Osteocyte (in vitro differentiated cells): ENCODE results near the gene EEF2KMT. TPM values are rescaled to one million over a fixed set of nuclear protein-coding genes. Genes with fewer than 3 reads are reported as not detected.
A peak's percentile ranks its signal among the peaks of the same experiment; 100 is the strongest.
"Not testable (repeated sequence)": the region's sequence is repeated elsewhere in the genome, so short reads cannot be mapped to it uniquely, and the experiment has no call there.

Experiments
- DNase-seq: peaks from one replicate; pipeline ENCODE4 v3.0.0; 2021; ENCODE audit warnings: mixed read lengths; ENCODE audit not compliant: unreplicated experiment; ENCODE audit errors: extremely low spot score
- H3K27ac Mint-ChIP-seq: one replicate; pipeline ENCODE4 v1.8.0; 2021; ENCODE audit warnings: mild to moderate bottlenecking, mixed read lengths; ENCODE audit not compliant: unreplicated experiment
- H3K27me3 Mint-ChIP-seq: one replicate; pipeline ENCODE4 v1.8.0; 2021; ENCODE audit warnings: mixed read lengths; ENCODE audit not compliant: unreplicated experiment
- H3K36me3 Mint-ChIP-seq: one replicate; pipeline ENCODE4 v1.8.0; 2021; ENCODE audit warnings: mixed read lengths; ENCODE audit not compliant: unreplicated experiment
- H3K4me1 Mint-ChIP-seq: one replicate; pipeline ENCODE4 v1.8.0; 2021; ENCODE audit warnings: mixed read lengths; ENCODE audit not compliant: unreplicated experiment
- H3K4me3 Mint-ChIP-seq: one replicate; pipeline ENCODE4 v1.8.0; 2021; ENCODE audit warnings: mild to moderate bottlenecking, moderate library complexity, mixed read lengths; ENCODE audit not compliant: unreplicated experiment
- H3K9me3 Mint-ChIP-seq: one replicate; pipeline ENCODE4 v1.8.0; 2021; ENCODE audit warnings: mixed read lengths; ENCODE audit not compliant: unreplicated experiment
- CTCF ChIP-seq: fragments of 200-600 bp; sonication (generic); IDR thresholded peaks from 2 replicates; pipeline ENCODE4 v1.5.0; 2021; ENCODE audit warnings: antibody characterized with exemption, mild to moderate bottlenecking, moderate library complexity
- total RNA-seq: library from RNA; stranded (reverse); gene quantifications from 2 replicates; pipeline ENCODE4 v1.2.1, GENCODE V29; 2021

Gene EEF2KMT
- total RNA-seq, 1 donor from 2014 or later: 9.3 TPM

- Mint-ChIP-seq H3K4me1 (no peaks in the 10 kb centered on the region), H3K27ac (no peak overlapping the region), H3K9me3 (no peaks in the 10 kb centered on the region), H3K4me3 (no peak overlapping the region), H3K36me3 (peaks cover 23% of the 10 kb centered on the region), H3K27me3 (no peaks in the 10 kb centered on the region)
- no peak for TF ChIP-seq CTCF
- no peak for DNase-seq
These were observed 19.0 kb downstream of the EEF2KMT start for GRCh38 chr16:5078626-5079025.

- DNase-seq: no peak
These were observed 20.3 kb downstream of the EEF2KMT start for GRCh38 chr16:5077304-5077703.

GRCh38 chr16:5075637-5076036, 22.0 kb downstream of the EEF2KMT start:
- no peaks in the 10 kb centered on the region for H3K9me3 Mint-ChIP-seq

More at GRCh38 chr16:5077304-5077703, 20.3 kb downstream of the EEF2KMT start:
- Mint-ChIP-seq H3K36me3 (peaks cover 23% of the 10 kb centered on the region), H3K4me3 (no peak overlapping the region), H3K27ac (no peak overlapping the region), H3K4me1 (peaks cover 9% of the 10 kb centered on the region), H3K9me3 (no peaks in the 10 kb centered on the region), H3K27me3 (no peaks in the 10 kb centered on the region)
- TF ChIP-seq CTCF: no peak

DNA sequence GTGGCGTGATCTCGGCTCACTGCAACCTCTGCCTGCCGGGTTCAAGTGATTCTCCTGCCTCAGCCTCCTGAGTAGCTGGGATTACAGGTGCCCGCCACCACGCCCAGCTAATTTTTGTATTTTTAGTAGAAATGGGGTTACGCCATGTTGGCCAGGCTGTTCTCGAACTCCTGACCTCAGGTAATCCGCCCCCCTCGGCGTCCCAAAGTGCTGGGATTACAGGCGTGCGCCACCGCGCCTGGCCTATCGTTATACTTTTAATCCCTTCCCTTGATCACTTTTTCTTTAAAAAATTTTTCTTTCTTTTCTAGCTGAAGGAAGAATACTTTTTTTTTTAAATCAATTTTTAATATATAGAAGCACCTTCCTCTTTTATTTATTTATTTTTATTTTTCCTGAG, 23.8 kb downstream of the EEF2KMT start:
- not testable (repeated sequence) for DNase-seq, H3K9me3 Mint-ChIP-seq, H3K4me3 Mint-ChIP-seq, H3K27ac Mint-ChIP-seq, H3K27me3 Mint-ChIP-seq
- peaks cover 16% of the 10 kb centered on the region for H3K4me1 Mint-ChIP-seq
- peaks cover 18% of the 10 kb centered on the region for H3K36me3 Mint-ChIP-seq

More at GRCh38 chr16:5075637-5076036, 22.0 kb downstream of the EEF2KMT start:
- TF ChIP-seq CTCF: no peak
- no peak for DNase-seq
- Mint-ChIP-seq H3K4me1 (peaks cover 16% of the 10 kb centered on the region), H3K36me3 (peaks cover 21% of the 10 kb centered on the region), H3K27ac (no peak overlapping the region), H3K4me3 (no peak overlapping the region), H3K27me3 (no peaks in the 10 kb centered on the region)

DNA sequence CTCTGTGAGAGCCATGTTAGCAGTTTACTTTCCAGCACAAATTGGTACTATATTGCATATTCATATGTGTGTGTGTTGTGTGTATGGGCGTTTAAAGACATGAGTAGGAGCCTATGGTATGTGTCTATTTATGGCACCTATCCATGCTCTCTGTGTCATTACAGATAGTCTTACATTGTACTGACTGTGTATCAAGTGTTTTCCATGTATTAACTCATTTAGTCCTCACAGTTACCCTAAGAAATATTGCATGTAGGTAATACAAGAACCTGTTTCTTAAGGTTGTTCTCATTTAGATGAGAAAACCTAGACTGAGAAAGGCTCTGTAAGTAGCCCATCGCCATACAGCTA, 24.3 kb downstream of the EEF2KMT start:
- no peak for TF ChIP-seq CTCF
- H3K9me3 Mint-ChIP-seq: no peaks in the 10 kb centered on the region
- DNase-seq: no peak
- no peak overlapping the region for H3K27ac Mint-ChIP-seq
- H3K4me1 Mint-ChIP-seq: peaks cover 16% of the 10 kb centered on the region
- peaks cover 18% of the 10 kb centered on the region for H3K36me3 Mint-ChIP-seq
- H3K4me3 Mint-ChIP-seq: peak overlapping the region; percentile 52
- H3K27me3 Mint-ChIP-seq: no peaks in the 10 kb centered on the region
